ENCODE measurements around the gene ARHGEF25. TPM values are rescaled to one million over a fixed set of nuclear protein-coding genes. Genes with fewer than 3 reads are reported as not detected.

ARHGEF25 gene
- total and polyA plus RNA-seq, 2 of the 4 experiments (the other 2 are of a cell fraction): 6.3 to 17.9 TPM

GRCh38 chr12:57629897-57630471 lies 18.7 kb downstream of the ARHGEF25 start:
- H3K23ac ChIP-seq (ENCODE audit: low read depth, low read length): no peak overlapping the region
- ATAC-seq (ENCODE audit: low read depth): no peak

More at GRCh38 chr12:57629897-57630471, 18.7 kb downstream of the ARHGEF25 start:
- TF ChIP-seq FOS (IDR thresholded peaks at IDR 0.05; ENCODE audit: low read depth, low read length) (no peak), RCOR1 (IDR thresholded peaks at IDR 0.05; ENCODE audit: insufficient replicate concordance, low read length) (no peak), CEBPB (IDR thresholded peaks at IDR 0.05; ENCODE audit: low read depth, low read length) (no peak), SMC3 (IDR thresholded peaks at IDR 0.05; ENCODE audit: low read depth, low read length) (no peak), ELK1 (IDR thresholded peaks at IDR 0.05; ENCODE audit: borderline replicate concordance, low read depth, low read length) (no peak), RFX5 (IDR thresholded peaks at IDR 0.05; ENCODE audit: low read depth, low read length) (no peak), MAFK (IDR thresholded peaks at IDR 0.05; ENCODE audit: low read depth, low read length) (no peak), BHLHE40 (IDR thresholded peaks at IDR 0.05; ENCODE audit: low read depth, low read length) (no peak), CTCF (conservative IDR thresholded peaks at IDR 0.05; ENCODE audit: low read depth, low read length) (no peak), NFE2L2 (IDR thresholded peaks at IDR 0.05; ENCODE audit: low read depth, low read length) (no peak), MXI1 (IDR thresholded peaks at IDR 0.05; ENCODE audit: borderline replicate concordance, low read depth, low read length) (no peak), MAZ (IDR thresholded peaks at IDR 0.05; ENCODE audit: borderline replicate concordance, low read depth, low read length) (no peak), USF2 (IDR thresholded peaks at IDR 0.05; ENCODE audit: low read depth, low read length) (no peak), POLR2A (IDR thresholded peaks at IDR 0.05; ENCODE audit: low read depth, low read length) (no peak), RAD21 (IDR thresholded peaks at IDR 0.05; ENCODE audit: low read length) (no peak), CHD1 (IDR thresholded peaks at IDR 0.05; ENCODE audit: low read depth, low read length) (no peak)
- no peak overlapping the region for H3K4me3 ChIP-seq (ENCODE audit: insufficient read depth, low read depth, low read length)
- no peaks in the 10 kb centered on the region for H3K9me3 ChIP-seq (ENCODE audit: control insufficient read depth, insufficient read depth, low read length)
- no TSS peak for BruUV-seq (replicated peaks)
- H3K4me1 ChIP-seq (ENCODE audit: control insufficient read depth, insufficient read depth, low read length): peaks cover 2% of the 10 kb centered on the region; the same call in 1 of the 2 replicates
- WGBS, 2 experiments (ENCODE audit: extremely low coverage in 2 of 2, insufficient read length in 1 of 2): no CpG with 5 or more reads among the region's 5 CpGs
- H3K9me1 ChIP-seq (ENCODE audit: insufficient read depth, low read length): peaks cover 4% of the 10 kb centered on the region; the same call in 1 of the 2 replicates
- no peak overlapping the region for H2AK9ac ChIP-seq (replicated peaks; ENCODE audit: low read depth, low read length, poor library complexity)
- H2BK20ac ChIP-seq (ENCODE audit: low read depth, low read length): no peak overlapping the region
- H3K27ac ChIP-seq (ENCODE audit: insufficient read depth, low read length): no peak overlapping the region
- H3K4me2 ChIP-seq (ENCODE audit: low read depth, low read length): no peak overlapping the region
- H3K36me3 ChIP-seq (ENCODE audit: control insufficient read depth, insufficient read depth, low read length): peaks cover 2% of the 10 kb centered on the region; the same call in 1 of the 2 replicates
- ChIA-PET CTCF (no interaction called here), POLR2A (ENCODE audit: unreplicated experiment) (no interaction called here)
- no peak overlapping the region for H3K18ac ChIP-seq (ENCODE audit: low read depth, low read length)
- no peak overlapping the region for H3K56ac ChIP-seq (ENCODE audit: extremely low read depth, insufficient read depth, low read length)
- no peak for DNase-seq
- no peak overlapping the region for H3K14ac ChIP-seq (replicated peaks; ENCODE audit: low read depth, low read length)
- H3K9ac ChIP-seq (ENCODE audit: low read depth, low read length): no peak overlapping the region
- H4K5ac ChIP-seq (ENCODE audit: low read depth, low read length): no peak overlapping the region
- no peaks in the 10 kb centered on the region for H3K79me1 ChIP-seq (ENCODE audit: low read depth in 1 of 2, low read length in 2 of 2)
- no peak overlapping the region for H2BK15ac ChIP-seq (ENCODE audit: low read depth, low read length)
- intact Hi-C loops (cut with micrococcal nuclease) (no loop called here), dilution Hi-C loops (cut with HindIII; ENCODE audit: low sequenced_read_pairs, unreplicated experiment) (no loop called here), in situ Hi-C loops (cut with MboI; ENCODE audit: low sequenced_read_pairs) (no loop called here)
- no peak overlapping the region for H2BK120ac ChIP-seq (ENCODE audit: low read depth, low read length)
- no peak overlapping the region for H4K91ac ChIP-seq (ENCODE audit: insufficient read depth, low read depth, low read length)
- H2AFZ ChIP-seq (replicated peaks; ENCODE audit: low read length, poor library complexity): no peak overlapping the region
- peaks cover 60% of the 10 kb centered on the region for H3K27me3 ChIP-seq (ENCODE audit: control insufficient read depth, insufficient read depth, low read length)
- no peak overlapping the region for H3K4ac ChIP-seq (ENCODE audit: low read depth, low read length)
- H4K20me1 ChIP-seq (ENCODE audit: insufficient read depth, low read length): no peaks in the 10 kb centered on the region; the same call in 1 of the 2 replicates
- H2BK5ac ChIP-seq (ENCODE audit: low read depth, low read length, poor library complexity, severe bottlenecking): no peak overlapping the region
- no peak overlapping the region for H4K8ac ChIP-seq (ENCODE audit: low read depth in 2 of 2, low read length in 2 of 2)
- no peak overlapping the region for H2AK5ac ChIP-seq (ENCODE audit: low read depth, low read length)

All from IMR-90 (cell line).